Kidney capillary endothelial cell (primary cell): Measurements from ENCODE around the gene PLAU.
"Not testable (repeated sequence)": the region's sequence is repeated elsewhere in the genome, so short reads cannot be mapped to it uniquely, and the experiment has no call there.

Source experiments
- DNase-seq: peaks from one replicate; pipeline ENCODE4 v3.0.0-alpha.2; 2018; ENCODE audit warnings: low spot score

The PLAU gene

DNA sequence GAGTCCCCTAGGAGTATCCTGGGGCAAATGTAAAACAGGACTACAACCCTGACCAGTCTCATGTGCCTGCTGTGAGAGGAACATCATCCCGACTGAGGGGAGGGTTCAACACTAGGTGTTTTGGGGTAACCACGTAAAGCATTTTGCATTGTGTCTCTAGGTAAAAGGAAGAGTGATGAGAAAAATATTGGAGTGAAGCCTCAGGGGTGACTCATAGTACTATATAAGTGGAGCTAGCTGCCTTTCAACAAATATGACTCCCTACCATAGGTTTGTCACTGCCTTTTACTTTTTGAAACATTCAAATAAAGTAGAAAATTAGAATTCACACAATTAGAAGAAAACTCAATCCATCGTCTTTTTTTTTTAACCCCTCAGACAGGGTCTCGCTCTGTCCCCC, 34.0 kb upstream of the PLAU start:
- DNase-seq: no peak

DNA sequence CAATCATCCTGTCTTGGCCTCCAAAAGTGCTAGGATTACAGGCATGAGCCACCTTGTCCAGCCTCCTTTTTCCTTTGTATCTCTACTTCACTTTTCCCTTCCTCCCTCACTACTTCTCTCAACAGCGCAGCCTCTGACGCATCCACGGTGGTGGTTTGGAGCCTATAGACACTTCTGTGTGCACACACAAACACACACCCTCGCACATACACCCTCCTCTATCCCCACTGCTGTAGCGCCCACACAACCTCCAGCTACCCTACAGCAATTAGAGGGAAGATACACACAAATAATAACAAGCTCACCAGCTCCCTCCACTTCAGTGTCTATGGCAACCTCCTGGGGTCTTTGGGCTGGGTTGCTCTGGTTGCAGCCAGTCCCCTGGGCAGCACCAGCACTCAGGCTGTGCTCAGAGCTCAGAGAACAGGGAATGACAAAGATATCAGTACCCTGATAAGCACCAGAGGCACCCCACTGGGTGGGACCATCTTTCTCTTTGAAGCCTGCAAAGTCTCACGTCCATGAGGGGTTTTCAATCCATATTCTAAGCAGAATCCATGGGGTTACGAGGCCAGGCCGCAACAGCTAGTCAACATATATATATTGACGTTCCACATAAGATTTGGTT, 33.3 kb upstream of the PLAU start:
- DNase-seq: no peak

DNA sequence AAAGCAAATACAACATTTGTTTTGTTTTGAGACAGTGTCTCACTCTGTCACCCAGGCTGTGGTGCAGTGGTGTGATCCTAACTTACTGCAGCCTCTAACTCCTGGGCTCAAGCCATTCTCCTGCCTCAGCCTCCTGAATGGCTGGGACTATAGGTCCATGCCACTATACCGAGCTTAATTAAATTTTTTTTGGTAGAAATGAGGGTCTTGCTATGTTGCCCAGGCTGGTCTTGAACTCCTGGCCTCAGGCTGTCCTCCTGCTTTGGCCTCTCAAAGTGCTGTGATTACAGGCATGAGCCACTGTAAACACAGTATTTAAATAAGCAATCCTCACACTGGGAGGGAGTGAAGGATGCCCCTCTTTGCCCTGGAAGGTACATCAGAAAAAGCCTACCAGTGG, 32.6 kb upstream of the PLAU start:
- no peak for DNase-seq

GRCh38 chr10:73879296-73880173, 31.4 kb upstream of the PLAU start:
- peak; percentile 86 for DNase-seq

DNA sequence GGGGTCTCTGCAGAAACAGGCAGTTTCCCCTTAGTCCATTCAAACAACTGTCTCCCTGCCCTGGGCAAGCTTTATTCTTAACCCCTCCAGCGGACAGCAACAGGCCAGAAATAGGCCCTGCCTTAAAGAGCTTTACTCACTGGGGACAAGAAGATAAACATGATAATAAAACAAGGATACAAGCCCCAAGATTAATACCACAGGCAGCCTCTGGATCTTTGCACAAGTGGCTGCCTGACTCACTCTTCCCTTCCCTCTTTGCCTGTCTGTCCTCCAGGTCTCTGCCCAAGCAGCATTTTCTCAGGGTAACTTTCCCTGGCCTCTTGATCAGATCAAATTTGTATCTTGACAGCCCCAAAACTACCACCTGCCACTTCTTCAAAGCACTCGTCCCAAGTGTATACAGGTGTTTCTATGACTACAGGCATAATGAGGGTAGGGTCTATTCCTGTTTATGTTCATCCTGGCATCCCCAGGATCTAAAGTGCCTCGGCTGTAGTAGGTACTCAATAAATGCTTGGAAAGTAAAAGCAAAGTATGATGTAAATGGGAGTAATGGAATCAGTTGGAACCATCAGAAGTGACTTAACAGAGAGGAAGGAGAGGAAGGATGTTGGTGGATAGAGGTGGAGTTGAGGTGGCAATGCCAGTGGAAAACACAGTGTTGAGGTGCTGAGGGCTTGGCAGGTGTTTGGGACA, 29.6 kb upstream of the PLAU start:
- DNase-seq: no peak

- DNase-seq: no peak
These were observed 26.9 kb upstream of the PLAU start for GRCh38 chr10:73884017-73884416.

DNA sequence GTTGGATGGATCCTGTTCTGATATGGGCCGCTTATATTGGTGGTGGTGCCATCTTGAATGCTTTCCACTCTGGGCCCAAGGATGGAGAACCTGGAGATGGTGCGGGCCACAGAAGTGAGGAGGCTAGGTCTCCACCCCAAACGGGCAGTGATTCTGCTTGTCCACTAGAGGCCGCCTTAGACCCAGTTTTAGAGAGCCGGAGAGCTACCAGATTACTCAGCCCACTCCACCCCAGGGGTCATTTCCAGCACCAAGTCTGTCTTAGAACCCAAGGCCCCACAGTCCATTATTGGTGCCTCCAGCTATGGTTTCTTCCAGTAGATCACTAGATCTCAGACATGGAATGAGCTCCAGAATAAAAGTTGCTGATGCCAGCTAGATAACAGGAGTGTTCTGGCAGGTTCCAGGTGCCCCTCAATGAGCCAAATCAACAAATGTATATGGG, 24.8 kb upstream of the PLAU start:
- peak; percentile 80 for DNase-seq

DNA sequence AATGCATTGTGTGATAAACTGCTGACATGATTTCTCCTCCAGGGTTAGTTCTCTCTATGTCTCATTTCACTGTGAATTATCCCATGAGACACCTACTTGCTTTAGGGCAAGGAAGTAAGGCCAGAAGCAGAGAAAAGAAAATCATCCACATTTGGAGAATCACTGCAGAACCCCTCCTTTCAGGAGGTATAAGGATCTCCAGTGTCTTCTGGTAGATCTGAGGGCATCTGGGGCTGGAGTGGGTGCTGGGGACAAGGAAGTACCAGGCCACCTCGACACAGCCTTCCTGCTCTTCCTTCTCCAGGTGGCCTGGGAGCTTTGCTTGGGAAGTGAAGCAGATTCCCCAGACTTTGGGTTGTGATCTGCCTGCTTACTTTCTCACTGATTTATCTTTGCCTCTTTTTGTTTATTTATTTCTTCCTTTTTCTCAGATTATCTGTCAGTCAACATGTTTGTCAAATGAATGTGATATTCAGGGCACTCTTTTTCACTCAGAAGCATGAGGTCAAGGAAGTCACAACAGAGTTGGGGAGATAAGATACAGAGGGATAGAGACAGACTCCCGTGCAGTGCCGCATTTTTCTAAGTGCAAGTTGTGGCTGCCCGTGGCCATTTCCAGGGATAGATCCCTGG, 24.2 kb upstream of the PLAU start:
- DNase-seq: no peak

DNA sequence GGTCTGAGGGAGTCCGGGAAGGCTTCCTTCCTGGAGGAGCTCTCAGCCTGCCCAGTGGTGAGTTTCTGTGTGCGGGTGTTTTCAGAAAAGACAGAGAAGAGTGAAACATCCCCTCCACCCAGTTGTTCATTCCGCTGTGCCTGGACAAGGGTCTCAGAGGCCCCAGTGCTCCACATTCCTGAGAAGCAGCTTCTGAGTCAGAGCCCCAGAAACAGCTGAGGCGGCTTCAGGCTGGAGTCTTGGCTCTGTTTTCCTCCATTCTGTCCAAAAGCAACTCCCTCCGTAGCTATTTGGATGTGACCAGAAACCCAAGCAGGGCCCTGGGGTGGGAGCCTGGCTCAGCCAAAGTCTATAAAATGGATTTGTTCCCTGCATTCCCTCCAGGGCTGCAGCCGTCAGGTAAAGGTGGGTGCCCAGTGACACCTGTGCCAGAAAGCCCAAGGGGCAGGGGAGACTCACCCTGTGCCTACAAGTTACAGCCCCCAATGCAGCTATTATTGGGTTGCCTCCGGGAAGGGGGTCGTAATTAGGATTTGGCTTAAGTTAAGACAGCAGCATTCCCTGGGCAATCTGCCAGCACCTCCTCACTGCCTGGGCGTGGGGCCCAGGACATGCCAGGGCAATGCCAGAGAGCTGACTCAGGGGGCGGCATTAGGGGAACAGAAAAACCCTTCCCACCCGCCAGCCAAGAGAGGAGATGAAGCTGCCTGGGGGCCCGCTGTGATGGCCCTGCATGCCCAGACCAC, 23.5 kb upstream of the PLAU start:
- DNase-seq: peak; percentile 70

DNA sequence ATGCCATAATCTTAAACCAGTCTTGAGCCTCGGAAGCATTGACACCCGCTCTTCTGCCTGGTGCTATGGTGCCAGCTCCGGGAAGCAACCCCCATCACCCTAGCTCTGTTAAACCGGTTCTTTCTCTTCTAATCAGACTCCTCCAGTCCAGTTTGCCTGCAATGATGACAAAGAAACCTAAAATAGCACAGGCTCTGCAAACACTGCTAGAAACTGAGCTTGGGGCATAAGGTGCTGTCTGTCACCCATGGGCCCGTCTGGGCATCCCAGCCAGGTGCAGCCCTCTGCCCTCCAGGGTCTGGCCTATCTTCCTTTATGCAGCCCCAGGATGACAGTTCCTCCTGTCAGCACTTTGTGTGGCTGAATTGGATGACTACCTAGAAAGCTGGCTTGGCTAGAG, 22.4 kb upstream of the PLAU start:
- no peak for DNase-seq

DNA sequence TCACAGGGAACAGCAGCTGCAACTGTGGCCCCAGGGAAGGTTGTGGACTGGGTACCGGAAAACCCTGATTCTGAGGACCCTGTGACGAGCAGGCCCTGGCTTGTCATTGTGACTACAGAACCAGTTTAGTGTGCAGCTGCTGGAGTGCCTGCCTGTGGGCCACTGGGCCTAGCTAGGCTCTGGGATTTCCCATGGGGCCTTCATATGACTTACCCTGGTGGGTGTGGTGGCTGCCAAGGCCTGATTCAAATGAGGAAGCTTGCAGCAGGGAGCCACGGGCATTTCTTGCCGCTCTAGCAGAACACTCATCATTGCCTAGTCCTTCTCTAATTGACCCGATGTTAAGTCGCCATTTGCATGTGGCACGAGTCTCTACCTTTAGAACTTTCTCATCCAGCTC, 21.9 kb upstream of the PLAU start:
- no peak for DNase-seq

DNA sequence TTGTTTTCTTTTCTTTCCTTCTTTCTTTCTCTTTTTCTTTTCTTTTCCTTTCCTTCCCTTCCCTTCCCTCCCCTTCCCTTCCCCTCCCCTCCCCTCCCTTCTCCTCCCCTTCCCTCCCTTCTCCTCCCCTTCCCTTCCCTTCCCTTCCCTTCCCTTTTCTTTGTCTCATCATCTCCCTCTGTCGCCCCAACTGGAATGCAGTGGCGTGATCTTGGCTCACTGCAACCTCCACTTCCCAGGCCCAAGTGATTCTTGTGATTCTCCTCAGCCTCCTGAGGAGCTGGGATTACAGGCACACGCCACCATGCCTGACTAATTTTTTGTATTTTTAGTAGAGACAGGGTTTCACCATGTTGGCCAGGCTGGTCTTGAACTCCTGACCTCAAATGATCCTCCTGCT, 21.5 kb upstream of the PLAU start:
- not testable (repeated sequence) for DNase-seq

DNA sequence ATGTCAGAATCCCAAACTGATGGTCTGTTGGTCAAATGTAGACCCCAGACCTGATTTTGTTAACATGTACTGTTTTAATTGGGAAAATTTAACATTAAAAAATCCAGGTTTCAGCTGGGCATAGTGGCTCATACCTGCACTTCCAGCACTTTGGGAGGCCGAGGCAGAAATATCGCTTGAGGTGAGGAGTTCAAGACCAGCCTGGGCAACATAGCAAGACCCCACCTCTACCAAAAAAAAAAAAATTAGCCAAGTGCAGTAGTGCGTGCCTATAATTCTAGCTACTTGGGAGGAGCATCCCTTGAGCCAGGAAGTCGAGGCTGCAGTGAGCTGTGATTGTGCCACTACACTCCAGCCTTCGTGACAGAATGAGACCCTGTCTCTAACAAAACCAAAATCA, 20.7 kb upstream of the PLAU start:
- no peak for DNase-seq

GRCh38 chr10:73890830-73891229, 20.1 kb upstream of the PLAU start:
- DNase-seq: not testable (repeated sequence)

DNA sequence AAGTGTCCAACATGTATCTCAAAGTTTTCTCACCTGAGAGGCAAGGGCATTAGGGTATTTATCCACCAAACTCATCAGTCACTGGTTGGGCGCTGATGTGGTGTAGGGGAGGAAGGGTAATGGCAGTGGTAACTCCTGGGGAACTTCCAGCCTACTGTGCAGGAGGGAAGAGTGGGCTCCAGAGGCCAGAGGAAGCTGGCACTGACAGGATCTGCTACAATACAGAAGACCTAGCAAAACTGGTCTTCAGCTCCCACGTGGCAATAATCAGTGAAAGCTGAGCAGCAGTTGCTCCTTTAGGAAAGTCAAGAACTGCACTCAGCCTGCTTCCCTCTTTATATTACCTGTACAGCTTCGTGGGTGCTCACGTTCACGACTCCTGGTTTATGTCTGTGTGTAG, 19.4 kb upstream of the PLAU start:
- DNase-seq: no peak

GRCh38 chr10:73892310-73893030, 18.5 kb upstream of the PLAU start:
- DNase-seq: no peak

DNA sequence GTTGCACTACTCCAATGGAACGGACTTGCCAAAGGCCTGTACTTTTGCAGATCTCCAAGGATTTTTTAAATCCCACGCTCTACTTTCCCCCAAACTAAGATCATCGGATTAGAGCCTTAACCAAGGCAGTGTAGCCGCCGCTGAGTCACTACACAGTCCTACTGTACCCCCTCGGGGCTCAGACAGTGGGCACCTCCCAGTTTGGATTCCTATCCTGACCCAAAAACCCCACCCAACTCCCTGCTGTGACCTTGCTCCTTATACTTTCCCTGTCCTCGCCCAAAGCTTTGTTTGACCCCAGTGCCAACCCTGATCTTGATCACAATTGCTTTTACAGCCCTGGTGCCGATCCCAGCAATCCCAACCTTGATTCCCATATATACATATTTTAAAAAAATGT, 17.5 kb upstream of the PLAU start:
- no peak for DNase-seq

GRCh38 chr10:73894245-73894971, 16.5 kb upstream of the PLAU start:
- peak; percentile 92 for DNase-seq

DNA sequence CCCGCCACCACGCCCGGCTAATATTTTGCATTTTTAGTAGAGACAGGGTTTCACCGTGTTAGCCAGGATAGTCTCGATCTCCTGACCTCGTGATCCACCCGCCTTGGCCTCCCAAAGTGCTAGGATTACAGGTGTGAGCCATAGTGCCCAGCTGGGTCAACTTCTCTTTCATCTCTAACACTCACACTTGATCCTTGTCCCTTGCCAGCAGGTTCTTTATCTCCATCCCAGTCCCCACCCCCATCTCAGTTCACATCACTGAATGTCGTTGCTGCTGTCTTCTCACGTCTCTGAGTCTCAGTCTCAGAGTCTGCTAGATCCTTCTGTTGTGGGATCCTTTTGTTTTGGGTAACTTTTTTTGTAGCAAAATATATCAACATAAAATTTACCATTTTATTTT, 15.6 kb upstream of the PLAU start:
- DNase-seq: not testable (repeated sequence)

DNA sequence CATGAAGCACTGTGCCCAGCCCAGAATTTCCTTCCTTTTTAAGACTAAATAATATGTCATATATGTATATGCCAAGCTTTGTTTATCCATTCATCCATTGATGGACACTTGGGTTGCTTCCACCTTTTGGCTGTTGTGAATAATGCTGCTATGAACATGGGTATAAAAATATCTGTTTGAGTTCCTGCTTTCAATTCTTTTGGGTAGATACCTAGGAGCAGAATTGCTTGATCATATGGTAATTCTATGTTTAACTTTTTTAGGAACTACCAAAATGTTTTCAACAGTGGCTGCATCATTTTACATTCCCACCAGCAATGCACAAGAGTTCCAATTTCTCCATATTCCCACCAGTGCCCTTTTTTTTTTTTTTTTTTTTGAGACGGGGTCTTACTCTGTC, 13.2 kb upstream of the PLAU start:
- no peak for DNase-seq
